Brain microvascular endothelial cell (primary cell): Measurements from ENCODE around the gene ATXN3L.

Source experiments
- DNase-seq: peaks from one replicate; pipeline ENCODE4 v3.0.0-alpha.2; 2020
- H3K27ac ChIP-seq: fragments of 250-450 bp; sonication (Bioruptor Pico); 2 replicates; pipeline ENCODE4 v1.5.1; 2020; ENCODE audit warnings: mild to moderate bottlenecking, moderate library complexity
- H3K27me3 ChIP-seq: fragments of 250-450 bp; sonication (Bioruptor Pico); replicated peaks from 2 replicates; pipeline ENCODE4 v1.5.1; 2020; ENCODE audit warnings: mild to moderate bottlenecking
- H3K36me3 ChIP-seq: fragments of 250-450 bp; sonication (Bioruptor Pico); replicated peaks from 2 replicates; pipeline ENCODE4 v1.5.1; 2020; ENCODE audit warnings: mild to moderate bottlenecking
- H3K4me3 ChIP-seq: 2 replicates; pipeline ENCODE4 v1.5.1; 2011; ENCODE audit warnings: low read depth, mild to moderate bottlenecking, control low read depth, low read length, moderate library complexity
- CTCF ChIP-seq: IDR thresholded peaks from 2 replicates; pipeline ENCODE4 v1.5.1; 2011; ENCODE audit warnings: low read depth, mild to moderate bottlenecking, moderate library complexity, low read length, control low read depth, inconsistent platforms; ENCODE audit errors: missing control alignments
- in situ Hi-C: cut with HindIII; loops from 2 replicates; pipeline ENCODE4 v1.10.0; 2017; ENCODE audit warnings: low sequenced_read_pairs, low pct_ligation_motif_present

ATXN3L gene

GRCh38 chrX:13284570-13284969, 35.3 kb downstream of the ATXN3L start:
- no peaks in the 10 kb centered on the region for H3K36me3 ChIP-seq
- DNase-seq: no peak
- H3K27me3 ChIP-seq: no peaks in the 10 kb centered on the region
- H3K27ac ChIP-seq: no peak overlapping the region
- no peak for TF ChIP-seq CTCF
- H3K4me3 ChIP-seq: no peak overlapping the region
- in situ Hi-C loops: no loop called here

- no peak overlapping the region for H3K4me3 ChIP-seq
- DNase-seq: peak; percentile 27
- no peaks in the 10 kb centered on the region for H3K27me3 ChIP-seq
- TF ChIP-seq CTCF: no peak
- no peaks in the 10 kb centered on the region for H3K36me3 ChIP-seq
- in situ Hi-C loops: no loop called here
- peak overlapping the region; percentile 37 for H3K27ac ChIP-seq
Measured at GRCh38 chrX:13283950-13284546, 35.8 kb downstream of the ATXN3L start.

DNA sequence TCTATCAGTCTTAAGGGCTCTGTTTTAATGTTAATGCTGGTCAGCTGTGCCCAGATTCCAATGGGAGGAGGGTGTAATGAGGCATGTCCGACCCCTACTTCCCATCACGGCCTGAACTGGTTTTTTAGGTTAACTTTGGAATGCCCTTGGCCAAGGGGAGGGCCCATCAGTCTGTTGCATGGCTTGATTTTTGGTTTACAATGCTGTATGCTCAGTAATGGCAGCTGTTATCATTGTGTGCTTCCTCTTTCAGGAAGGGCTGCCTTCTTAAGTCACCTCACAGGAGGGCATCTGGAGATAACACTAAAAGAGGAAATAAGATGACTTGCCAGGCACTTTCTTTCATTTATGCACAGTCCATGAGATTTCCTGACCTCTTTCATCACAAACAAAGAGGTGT, 36.3 kb downstream of the ATXN3L start:
- no peaks in the 10 kb centered on the region for H3K27me3 ChIP-seq
- H3K4me3 ChIP-seq: no peak overlapping the region
- DNase-seq: no peak
- TF ChIP-seq CTCF: no peak
- H3K27ac ChIP-seq: peak overlapping the region; percentile 37
- in situ Hi-C loops: no loop called here
- no peaks in the 10 kb centered on the region for H3K36me3 ChIP-seq

GRCh38 chrX:13281289-13281688, 38.6 kb downstream of the ATXN3L start:
- Histone ChIP-seq H3K27me3 (no peaks in the 10 kb centered on the region), H3K36me3 (no peaks in the 10 kb centered on the region), H3K27ac (no peak overlapping the region), H3K4me3 (no peak overlapping the region)
- in situ Hi-C loops: no loop called here
- no peak for TF ChIP-seq CTCF
- no peak for DNase-seq

DNA sequence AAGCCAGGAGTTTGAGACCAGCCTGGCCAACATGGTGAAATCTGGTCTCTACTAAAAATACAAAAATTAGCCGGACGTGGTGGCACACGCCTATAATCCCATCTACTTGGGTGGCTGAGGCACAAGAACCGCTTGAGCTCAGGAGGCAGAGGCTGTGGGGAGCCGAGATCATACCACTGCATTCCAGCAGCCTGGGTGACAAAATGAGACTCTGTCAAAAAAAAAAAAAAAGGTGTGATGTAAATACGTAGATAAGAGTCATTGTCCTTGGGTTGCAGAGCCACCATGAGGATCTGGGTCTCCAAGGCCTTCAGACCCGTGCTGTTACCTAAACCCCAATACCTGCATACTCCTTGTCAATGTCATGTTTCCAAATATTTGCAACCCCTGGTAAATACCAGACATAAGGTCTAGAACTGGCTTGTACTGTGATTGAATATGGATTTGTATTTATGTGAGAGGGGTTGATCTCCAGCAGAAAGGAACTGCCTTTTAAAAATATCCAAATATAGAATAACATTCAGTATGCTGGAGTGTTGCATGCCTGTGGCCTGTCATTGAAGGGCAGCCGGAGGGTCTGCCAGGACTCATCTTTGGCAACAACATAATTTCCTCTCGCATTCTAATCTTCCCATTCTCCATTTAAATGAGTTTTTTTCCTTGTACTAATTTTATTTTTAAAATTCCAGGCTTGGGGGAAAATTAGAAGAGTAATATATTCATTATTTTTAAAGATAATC, 40.4 kb downstream of the ATXN3L start:
- Histone ChIP-seq H3K27me3 (no peaks in the 10 kb centered on the region), H3K4me3 (no peak overlapping the region), H3K36me3 (no peaks in the 10 kb centered on the region), H3K27ac (no peak overlapping the region)
- in situ Hi-C loops: no loop called here
- TF ChIP-seq CTCF: no peak
- DNase-seq: no peak
